H9 (cell line): ENCODE data around the gene C17orf107. TPM values are rescaled to one million over a fixed set of nuclear protein-coding genes. Genes with fewer than 3 reads are reported as not detected.

Source experiments
- DNase-seq: peaks from one replicate; pipeline ENCODE4 v3.0.0-alpha.2; 2017
- H2AFZ ChIP-seq: one replicate; pipeline ENCODE4 v1.6.1; 2013; ENCODE audit warnings: mild to moderate bottlenecking, low read length, control low read depth, moderate library complexity
- H2AK5ac ChIP-seq: 2 replicates; pipeline ENCODE4 v1.6.1; 2013; ENCODE audit warnings: low read length, control low read depth, mixed read lengths; ENCODE audit not compliant: insufficient read length
- H2BK120ac ChIP-seq: one replicate; pipeline ENCODE4 v1.6.1; 2013; ENCODE audit warnings: low read depth, mild to moderate bottlenecking, low read length, control low read depth, inconsistent platforms; ENCODE audit not compliant: poor library complexity, severe bottlenecking
- H2BK12ac ChIP-seq: 2 replicates; pipeline ENCODE4 v1.6.1; 2013; ENCODE audit warnings: low read length, control low read depth, mixed read lengths, low read depth; ENCODE audit not compliant: insufficient read length
- H2BK15ac ChIP-seq: 2 replicates; pipeline ENCODE4 v1.6.1; 2013; ENCODE audit warnings: low read depth, low read length, control low read depth
- H2BK20ac ChIP-seq: one replicate; pipeline ENCODE4 v1.6.1; 2013; ENCODE audit warnings: low read depth, mild to moderate bottlenecking, low read length, control low read depth, inconsistent platforms; ENCODE audit not compliant: poor library complexity, severe bottlenecking
- H2BK5ac ChIP-seq: 2 replicates; pipeline ENCODE4 v1.6.1; 2013; ENCODE audit warnings: low read length, control low read depth, mixed read lengths; ENCODE audit not compliant: insufficient read length
- H3K14ac ChIP-seq: 2 replicates; pipeline ENCODE4 v1.6.1; 2013; ENCODE audit warnings: low read length, control low read depth; ENCODE audit not compliant: insufficient read depth
- H3K18ac ChIP-seq: 2 replicates; pipeline ENCODE4 v1.6.1; 2013; ENCODE audit warnings: low read depth, mild to moderate bottlenecking, mixed read lengths, low read length, control low read depth; ENCODE audit not compliant: insufficient read length
- H3K23ac ChIP-seq: 2 replicates; pipeline ENCODE4 v1.6.1; 2013; ENCODE audit warnings: low read length, control low read depth, mixed read lengths, low read depth; ENCODE audit not compliant: insufficient read length
- H3K23me2 ChIP-seq: 2 replicates; pipeline ENCODE4 v1.6.1; 2013; ENCODE audit warnings: low read depth, mild to moderate bottlenecking, mixed read lengths, low read length, control low read depth; ENCODE audit not compliant: insufficient read length, poor library complexity, severe bottlenecking
- H3K27ac ChIP-seq: 2 replicates; pipeline ENCODE4 v1.5.1; 2013; ENCODE audit warnings: low read length, control low read depth, mixed read lengths, low read depth; ENCODE audit not compliant: insufficient read length
- H3K27me3 ChIP-seq: 2 replicates; pipeline ENCODE4 v1.6.1; 2013; ENCODE audit warnings: low read length, control low read depth, inconsistent platforms; ENCODE audit not compliant: insufficient read depth
- H3K4ac ChIP-seq: 2 replicates; pipeline ENCODE4 v1.6.1; 2013; ENCODE audit warnings: low read depth, mild to moderate bottlenecking, control low read depth, inconsistent platforms, low read length, moderate library complexity
- H3K4me1 ChIP-seq: 2 replicates; pipeline ENCODE4 v1.6.1; 2013; ENCODE audit warnings: low read length, control low read depth, inconsistent platforms; ENCODE audit not compliant: insufficient read depth
- H3K4me2 ChIP-seq: 2 replicates; pipeline ENCODE4 v1.6.1; 2013; ENCODE audit warnings: low read length, control low read depth, mixed read lengths; ENCODE audit not compliant: insufficient read length, insufficient read depth
- H3K56ac ChIP-seq: 2 replicates; pipeline ENCODE4 v1.6.1; 2013; ENCODE audit warnings: low read depth, mild to moderate bottlenecking, mixed read lengths, low read length, control low read depth; ENCODE audit not compliant: insufficient read length
- H3K79me1 ChIP-seq: 2 replicates; pipeline ENCODE4 v1.6.1; 2013; ENCODE audit warnings: low read depth, mild to moderate bottlenecking, moderate library complexity, low read length, control low read depth, inconsistent platforms; ENCODE audit not compliant: insufficient read depth, poor library complexity, severe bottlenecking
- H3K79me2 ChIP-seq: 2 replicates; pipeline ENCODE4 v1.6.1; 2013; ENCODE audit warnings: low read length, control low read depth, inconsistent platforms; ENCODE audit not compliant: insufficient read depth
- H3K9ac ChIP-seq: 2 replicates; pipeline ENCODE4 v1.6.1; 2013; ENCODE audit warnings: low read length, control low read depth, mixed read lengths; ENCODE audit not compliant: insufficient read length; ENCODE audit errors: extremely low read depth
- H3K9me3 ChIP-seq: one replicate; pipeline ENCODE4 v1.6.1; 2013; ENCODE audit warnings: low read depth, low read length, inconsistent platforms; ENCODE audit not compliant: control insufficient read depth
- H3T11ph ChIP-seq: one replicate; pipeline ENCODE4 v1.6.1; 2013; ENCODE audit warnings: mild to moderate bottlenecking, low read length, control low read depth, inconsistent platforms
- H4K20me1 ChIP-seq: one replicate; pipeline ENCODE4 v1.6.1; 2013; ENCODE audit not compliant: control insufficient read depth, insufficient read length, insufficient read depth
- H4K5ac ChIP-seq: 2 replicates; pipeline ENCODE4 v1.6.1; 2013; ENCODE audit warnings: low read depth, mild to moderate bottlenecking, mixed read lengths, low read length, control low read depth; ENCODE audit not compliant: insufficient read length
- H4K8ac ChIP-seq: replicated peaks from 2 replicates; pipeline ENCODE4 v1.6.1; 2013; ENCODE audit warnings: low read length, control low read depth, mixed read lengths, low read depth; ENCODE audit not compliant: insufficient read length
- H4K91ac ChIP-seq: 2 replicates; pipeline ENCODE4 v1.6.1; 2013; ENCODE audit warnings: low read depth, mild to moderate bottlenecking, moderate library complexity, mixed read lengths, low read length, control low read depth; ENCODE audit not compliant: insufficient read length
- H3K27ac Mint-ChIP-seq, 3 experiments: 2 replicates in 2 of 3; 3 replicates in 1 of 3; pipeline ENCODE4 v1.8.0; 2020 to 2021; ENCODE audit warnings: mixed read lengths in 3 of 3, mild to moderate bottlenecking in 1 of 3, moderate library complexity in 1 of 3
- H3K27me3 Mint-ChIP-seq: 2 replicates; pipeline ENCODE4 v1.8.0; 2021; ENCODE audit warnings: low read depth, mild to moderate bottlenecking, moderate library complexity, mixed read lengths
- H3K36me3 Mint-ChIP-seq, 3 experiments: 2 replicates in 2 of 3; 3 replicates in 1 of 3; pipeline ENCODE4 v1.8.0; 2020 to 2021; ENCODE audit warnings: low read depth in 3 of 3, mixed read lengths in 3 of 3; ENCODE audit not compliant: insufficient read depth in 1 of 3
- H3K4me1 Mint-ChIP-seq, 2 experiments: 2 replicates each; pipeline ENCODE4 v1.8.0; 2020; ENCODE audit warnings: mixed read lengths in 2 of 2
- H3K4me3 Mint-ChIP-seq, 2 experiments: 2 replicates in 1 of 2; 3 replicates in 1 of 2; pipeline ENCODE4 v1.8.0; 2020 to 2021; ENCODE audit warnings: mild to moderate bottlenecking in 2 of 2, mixed read lengths in 2 of 2, moderate library complexity in 1 of 2
- H3K9me3 Mint-ChIP-seq, 2 experiments: 2 replicates in 1 of 2; 3 replicates in 1 of 2; pipeline ENCODE4 v1.8.0; 2020; ENCODE audit warnings: mild to moderate bottlenecking in 2 of 2, mixed read lengths in 2 of 2, moderate library complexity in 1 of 2
- WGBS: extraction: QIAGEN DNeasy Blood & Tissue Kit; methylation state at CpG from one replicate; pipeline ENCODE4 v1.1.7; 2013; ENCODE audit warnings: missing lambda C conversion rate, low lambda C conversion rate, mixed read lengths; ENCODE audit not compliant: insufficient read length; ENCODE audit errors: extremely low coverage; 5-methylcytosine and 5-hydroxymethylcytosine counted together
- total RNA-seq: library from RNA; stranded (reverse); gene quantifications from 2 replicates; pipeline ENCODE4 v1.2.1, GENCODE V29; 2021
- TF ChIP-seq, protein P1 (sequence below): fragments of 200-600 bp; sonication (generic); conservative IDR thresholded peaks from 3 replicates; pipeline ENCODE4 v1.8.0; 2021; ENCODE audit warnings: antibody characterized with exemption, mild to moderate bottlenecking

The C17orf107 gene
- total RNA-seq, 1 experiment from 2014 or later: 4.4 TPM

DNA sequence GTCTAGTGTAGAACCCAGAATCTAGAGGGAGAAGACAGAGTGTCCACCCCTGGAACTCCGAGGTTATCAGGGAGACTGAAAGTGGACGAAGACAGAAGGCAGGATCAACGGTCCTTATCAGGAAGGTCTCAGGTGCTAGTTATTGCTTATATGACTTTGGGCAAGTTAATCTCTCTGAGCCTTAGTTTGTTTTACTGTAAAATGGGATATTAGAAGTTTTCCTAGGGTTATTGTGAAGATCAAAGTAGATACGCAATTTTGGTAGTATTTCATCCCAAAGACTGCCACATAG lies 41.9 kb downstream of the C17orf107 start:
- Mint-ChIP-seq H3K36me3 (peaks cover 40 to 83% (median 67%) of the 10 kb centered on the region in 3 experiments), H3K4me3 (peak overlapping the region; percentile 95 to 98), H3K9me3 (no peaks in the 10 kb centered on the region; a peak in 2 of 5 replicates), H3K27me3 (peaks cover 6% of the 10 kb centered on the region), H3K27ac (peak overlapping the region; percentile 100; a peak in 4 of 7 replicates), H3K4me1 (peaks cover 30 to 39% of the 10 kb centered on the region in 2 experiments)
- Histone ChIP-seq H3T11ph (no peak overlapping the region), H3K23me2 (peaks cover 17% of the 10 kb centered on the region), H2BK20ac (no peak overlapping the region), H3K27ac (no peak overlapping the region), H3K14ac (no peak overlapping the region), H3K9ac (peak overlapping the region; percentile 96), H3K27me3 (no peaks in the 10 kb centered on the region), H2BK12ac (no peak overlapping the region), H3K4me2 (peak overlapping the region; percentile 80), H3K18ac (no peak overlapping the region), H3K56ac (no peak overlapping the region), H3K79me2 (peaks cover 9% of the 10 kb centered on the region; the same call in 1 of the 2 replicates), H2BK5ac (no peak overlapping the region), H3K79me1 (peaks cover 5% of the 10 kb centered on the region), H2AK5ac (no peak overlapping the region), H2AFZ (no peak overlapping the region), H4K91ac (no peak overlapping the region), H4K20me1 (peaks cover 4% of the 10 kb centered on the region), H2BK120ac (no peak overlapping the region), H3K4me1 (no peaks in the 10 kb centered on the region), H2BK15ac (no peak overlapping the region), H4K8ac (no peak overlapping the region), H3K9me3 (no peaks in the 10 kb centered on the region), H3K4ac (no peak overlapping the region), H3K23ac (no peak overlapping the region), H4K5ac (no peak overlapping the region)
- TF ChIP-seq, protein P1, sequence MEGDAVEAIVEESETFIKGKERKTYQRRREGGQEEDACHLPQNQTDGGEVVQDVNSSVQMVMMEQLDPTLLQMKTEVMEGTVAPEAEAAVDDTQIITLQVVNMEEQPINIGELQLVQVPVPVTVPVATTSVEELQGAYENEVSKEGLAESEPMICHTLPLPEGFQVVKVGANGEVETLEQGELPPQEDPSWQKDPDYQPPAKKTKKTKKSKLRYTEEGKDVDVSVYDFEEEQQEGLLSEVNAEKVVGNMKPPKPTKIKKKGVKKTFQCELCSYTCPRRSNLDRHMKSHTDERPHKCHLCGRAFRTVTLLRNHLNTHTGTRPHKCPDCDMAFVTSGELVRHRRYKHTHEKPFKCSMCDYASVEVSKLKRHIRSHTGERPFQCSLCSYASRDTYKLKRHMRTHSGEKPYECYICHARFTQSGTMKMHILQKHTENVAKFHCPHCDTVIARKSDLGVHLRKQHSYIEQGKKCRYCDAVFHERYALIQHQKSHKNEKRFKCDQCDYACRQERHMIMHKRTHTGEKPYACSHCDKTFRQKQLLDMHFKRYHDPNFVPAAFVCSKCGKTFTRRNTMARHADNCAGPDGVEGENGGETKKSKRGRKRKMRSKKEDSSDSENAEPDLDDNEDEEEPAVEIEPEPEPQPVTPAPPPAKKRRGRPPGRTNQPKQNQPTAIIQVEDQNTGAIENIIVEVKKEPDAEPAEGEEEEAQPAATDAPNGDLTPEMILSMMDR: no peak
- DNase-seq: no peak
- no CpG with 5 or more reads among the region's 4 CpGs for WGBS
